H9 (cell line): ENCODE data around the gene UFM1. TPM values are rescaled to one million over a fixed set of nuclear protein-coding genes. Genes with fewer than 3 reads are reported as not detected.

ENCODE experiments used
- DNase-seq: peaks from one replicate; pipeline ENCODE4 v3.0.0-alpha.2; 2017
- H2AFZ ChIP-seq: one replicate; pipeline ENCODE4 v1.6.1; 2013; ENCODE audit warnings: mild to moderate bottlenecking, low read length, control low read depth, moderate library complexity
- H2AK5ac ChIP-seq: 2 replicates; pipeline ENCODE4 v1.6.1; 2013; ENCODE audit warnings: low read length, control low read depth, mixed read lengths; ENCODE audit not compliant: insufficient read length
- H2BK120ac ChIP-seq: one replicate; pipeline ENCODE4 v1.6.1; 2013; ENCODE audit warnings: low read depth, mild to moderate bottlenecking, low read length, control low read depth, inconsistent platforms; ENCODE audit not compliant: poor library complexity, severe bottlenecking
- H2BK12ac ChIP-seq: 2 replicates; pipeline ENCODE4 v1.6.1; 2013; ENCODE audit warnings: low read length, control low read depth, mixed read lengths, low read depth; ENCODE audit not compliant: insufficient read length
- H2BK15ac ChIP-seq: 2 replicates; pipeline ENCODE4 v1.6.1; 2013; ENCODE audit warnings: low read depth, low read length, control low read depth
- H2BK20ac ChIP-seq: one replicate; pipeline ENCODE4 v1.6.1; 2013; ENCODE audit warnings: low read depth, mild to moderate bottlenecking, low read length, control low read depth, inconsistent platforms; ENCODE audit not compliant: poor library complexity, severe bottlenecking
- H2BK5ac ChIP-seq: 2 replicates; pipeline ENCODE4 v1.6.1; 2013; ENCODE audit warnings: low read length, control low read depth, mixed read lengths; ENCODE audit not compliant: insufficient read length
- H3K14ac ChIP-seq: 2 replicates; pipeline ENCODE4 v1.6.1; 2013; ENCODE audit warnings: low read length, control low read depth; ENCODE audit not compliant: insufficient read depth
- H3K18ac ChIP-seq: 2 replicates; pipeline ENCODE4 v1.6.1; 2013; ENCODE audit warnings: low read depth, mild to moderate bottlenecking, mixed read lengths, low read length, control low read depth; ENCODE audit not compliant: insufficient read length
- H3K23ac ChIP-seq: 2 replicates; pipeline ENCODE4 v1.6.1; 2013; ENCODE audit warnings: low read length, control low read depth, mixed read lengths, low read depth; ENCODE audit not compliant: insufficient read length
- H3K23me2 ChIP-seq: 2 replicates; pipeline ENCODE4 v1.6.1; 2013; ENCODE audit warnings: low read depth, mild to moderate bottlenecking, mixed read lengths, low read length, control low read depth; ENCODE audit not compliant: insufficient read length, poor library complexity, severe bottlenecking
- H3K27ac ChIP-seq: 2 replicates; pipeline ENCODE4 v1.5.1; 2013; ENCODE audit warnings: low read length, control low read depth, mixed read lengths, low read depth; ENCODE audit not compliant: insufficient read length
- H3K27me3 ChIP-seq: 2 replicates; pipeline ENCODE4 v1.6.1; 2013; ENCODE audit warnings: low read length, control low read depth, inconsistent platforms; ENCODE audit not compliant: insufficient read depth
- H3K4ac ChIP-seq: 2 replicates; pipeline ENCODE4 v1.6.1; 2013; ENCODE audit warnings: low read depth, mild to moderate bottlenecking, control low read depth, inconsistent platforms, low read length, moderate library complexity
- H3K4me1 ChIP-seq: 2 replicates; pipeline ENCODE4 v1.6.1; 2013; ENCODE audit warnings: low read length, control low read depth, inconsistent platforms; ENCODE audit not compliant: insufficient read depth
- H3K4me2 ChIP-seq: 2 replicates; pipeline ENCODE4 v1.6.1; 2013; ENCODE audit warnings: low read length, control low read depth, mixed read lengths; ENCODE audit not compliant: insufficient read length, insufficient read depth
- H3K56ac ChIP-seq: 2 replicates; pipeline ENCODE4 v1.6.1; 2013; ENCODE audit warnings: low read depth, mild to moderate bottlenecking, mixed read lengths, low read length, control low read depth; ENCODE audit not compliant: insufficient read length
- H3K79me1 ChIP-seq: 2 replicates; pipeline ENCODE4 v1.6.1; 2013; ENCODE audit warnings: low read depth, mild to moderate bottlenecking, moderate library complexity, low read length, control low read depth, inconsistent platforms; ENCODE audit not compliant: insufficient read depth, poor library complexity, severe bottlenecking
- H3K79me2 ChIP-seq: 2 replicates; pipeline ENCODE4 v1.6.1; 2013; ENCODE audit warnings: low read length, control low read depth, inconsistent platforms; ENCODE audit not compliant: insufficient read depth
- H3K9ac ChIP-seq: 2 replicates; pipeline ENCODE4 v1.6.1; 2013; ENCODE audit warnings: low read length, control low read depth, mixed read lengths; ENCODE audit not compliant: insufficient read length; ENCODE audit errors: extremely low read depth
- H3K9me3 ChIP-seq: one replicate; pipeline ENCODE4 v1.6.1; 2013; ENCODE audit warnings: low read depth, low read length, inconsistent platforms; ENCODE audit not compliant: control insufficient read depth
- H3T11ph ChIP-seq: one replicate; pipeline ENCODE4 v1.6.1; 2013; ENCODE audit warnings: mild to moderate bottlenecking, low read length, control low read depth, inconsistent platforms
- H4K20me1 ChIP-seq: one replicate; pipeline ENCODE4 v1.6.1; 2013; ENCODE audit not compliant: control insufficient read depth, insufficient read length, insufficient read depth
- H4K5ac ChIP-seq: 2 replicates; pipeline ENCODE4 v1.6.1; 2013; ENCODE audit warnings: low read depth, mild to moderate bottlenecking, mixed read lengths, low read length, control low read depth; ENCODE audit not compliant: insufficient read length
- H4K8ac ChIP-seq: replicated peaks from 2 replicates; pipeline ENCODE4 v1.6.1; 2013; ENCODE audit warnings: low read length, control low read depth, mixed read lengths, low read depth; ENCODE audit not compliant: insufficient read length
- H4K91ac ChIP-seq: 2 replicates; pipeline ENCODE4 v1.6.1; 2013; ENCODE audit warnings: low read depth, mild to moderate bottlenecking, moderate library complexity, mixed read lengths, low read length, control low read depth; ENCODE audit not compliant: insufficient read length
- H3K27ac Mint-ChIP-seq, 3 experiments: 2 replicates in 2 of 3; 3 replicates in 1 of 3; pipeline ENCODE4 v1.8.0; 2020 to 2021; ENCODE audit warnings: mixed read lengths in 3 of 3, mild to moderate bottlenecking in 1 of 3, moderate library complexity in 1 of 3
- H3K27me3 Mint-ChIP-seq: 2 replicates; pipeline ENCODE4 v1.8.0; 2021; ENCODE audit warnings: low read depth, mild to moderate bottlenecking, moderate library complexity, mixed read lengths
- H3K36me3 Mint-ChIP-seq, 3 experiments: 2 replicates in 2 of 3; 3 replicates in 1 of 3; pipeline ENCODE4 v1.8.0; 2020 to 2021; ENCODE audit warnings: low read depth in 3 of 3, mixed read lengths in 3 of 3; ENCODE audit not compliant: insufficient read depth in 1 of 3
- H3K4me1 Mint-ChIP-seq, 2 experiments: 2 replicates each; pipeline ENCODE4 v1.8.0; 2020; ENCODE audit warnings: mixed read lengths in 2 of 2
- H3K4me3 Mint-ChIP-seq, 2 experiments: 2 replicates in 1 of 2; 3 replicates in 1 of 2; pipeline ENCODE4 v1.8.0; 2020 to 2021; ENCODE audit warnings: mild to moderate bottlenecking in 2 of 2, mixed read lengths in 2 of 2, moderate library complexity in 1 of 2
- H3K9me3 Mint-ChIP-seq, 2 experiments: 2 replicates in 1 of 2; 3 replicates in 1 of 2; pipeline ENCODE4 v1.8.0; 2020; ENCODE audit warnings: mild to moderate bottlenecking in 2 of 2, mixed read lengths in 2 of 2, moderate library complexity in 1 of 2
- WGBS: extraction: QIAGEN DNeasy Blood & Tissue Kit; methylation state at CpG from one replicate; pipeline ENCODE4 v1.1.7; 2013; ENCODE audit warnings: missing lambda C conversion rate, low lambda C conversion rate, mixed read lengths; ENCODE audit not compliant: insufficient read length; ENCODE audit errors: extremely low coverage; 5-methylcytosine and 5-hydroxymethylcytosine counted together
- total RNA-seq: library from RNA; stranded (reverse); gene quantifications from 2 replicates; pipeline ENCODE4 v1.2.1, GENCODE V29; 2021
- TF ChIP-seq, protein P1 (sequence below): fragments of 200-600 bp; sonication (generic); conservative IDR thresholded peaks from 3 replicates; pipeline ENCODE4 v1.8.0; 2021; ENCODE audit warnings: antibody characterized with exemption, mild to moderate bottlenecking

Gene UFM1
- total RNA-seq, 1 experiment from 2014 or later = 57.3 TPM

DNA sequence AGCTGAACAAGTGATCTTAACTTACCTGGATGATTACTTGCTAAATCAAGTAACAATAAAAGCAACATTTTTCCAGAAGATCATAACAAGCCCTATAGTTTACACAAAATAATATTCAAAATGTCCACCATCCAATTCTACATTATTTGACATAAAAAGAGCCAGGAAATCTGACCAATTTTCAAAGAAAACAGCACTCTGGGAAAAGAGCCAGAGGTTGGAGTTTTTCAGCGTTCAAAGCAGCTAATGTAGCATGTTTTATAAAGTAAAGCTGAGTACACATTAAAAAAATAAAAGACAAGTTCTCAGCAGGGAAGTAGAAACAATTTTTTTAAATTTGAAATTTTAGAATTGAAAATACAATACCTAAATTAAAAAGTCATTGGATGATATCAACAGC is 62.6 kb downstream of the UFM1 start:
- Histone ChIP-seq H3K23me2 (no peaks in the 10 kb centered on the region), H3K27me3 (no peaks in the 10 kb centered on the region), H2BK15ac (no peak overlapping the region), H3K18ac (no peak overlapping the region), H3K23ac (no peak overlapping the region), H4K5ac (no peak overlapping the region), H3K4me1 (peaks cover 3% of the 10 kb centered on the region; the same call in 1 of the 2 replicates), H3T11ph (no peak overlapping the region), H3K79me1 (no peaks in the 10 kb centered on the region), H2AFZ (no peak overlapping the region), H3K56ac (no peak overlapping the region), H2AK5ac (no peak overlapping the region), H2BK12ac (no peak overlapping the region), H3K9ac (no peak overlapping the region), H2BK5ac (no peak overlapping the region), H3K14ac (no peak overlapping the region), H4K8ac (no peak overlapping the region), H2BK20ac (no peak overlapping the region), H3K4ac (no peak overlapping the region), H4K91ac (no peak overlapping the region), H3K27ac (no peak overlapping the region), H3K4me2 (no peak overlapping the region), H2BK120ac (no peak overlapping the region), H3K79me2 (no peaks in the 10 kb centered on the region), H4K20me1 (no peaks in the 10 kb centered on the region), H3K9me3 (no peaks in the 10 kb centered on the region)
- no peaks in the 10 kb centered on the region for H3K27me3 Mint-ChIP-seq
- no peak overlapping the region for H3K27ac Mint-ChIP-seq
- WGBS = no CpG with 5 or more reads among the region's 1 CpG
- DNase-seq = no peak
- no peaks in the 10 kb centered on the region for H3K4me1 Mint-ChIP-seq
- no peaks in the 10 kb centered on the region for H3K36me3 Mint-ChIP-seq
- TF ChIP-seq, protein P1, sequence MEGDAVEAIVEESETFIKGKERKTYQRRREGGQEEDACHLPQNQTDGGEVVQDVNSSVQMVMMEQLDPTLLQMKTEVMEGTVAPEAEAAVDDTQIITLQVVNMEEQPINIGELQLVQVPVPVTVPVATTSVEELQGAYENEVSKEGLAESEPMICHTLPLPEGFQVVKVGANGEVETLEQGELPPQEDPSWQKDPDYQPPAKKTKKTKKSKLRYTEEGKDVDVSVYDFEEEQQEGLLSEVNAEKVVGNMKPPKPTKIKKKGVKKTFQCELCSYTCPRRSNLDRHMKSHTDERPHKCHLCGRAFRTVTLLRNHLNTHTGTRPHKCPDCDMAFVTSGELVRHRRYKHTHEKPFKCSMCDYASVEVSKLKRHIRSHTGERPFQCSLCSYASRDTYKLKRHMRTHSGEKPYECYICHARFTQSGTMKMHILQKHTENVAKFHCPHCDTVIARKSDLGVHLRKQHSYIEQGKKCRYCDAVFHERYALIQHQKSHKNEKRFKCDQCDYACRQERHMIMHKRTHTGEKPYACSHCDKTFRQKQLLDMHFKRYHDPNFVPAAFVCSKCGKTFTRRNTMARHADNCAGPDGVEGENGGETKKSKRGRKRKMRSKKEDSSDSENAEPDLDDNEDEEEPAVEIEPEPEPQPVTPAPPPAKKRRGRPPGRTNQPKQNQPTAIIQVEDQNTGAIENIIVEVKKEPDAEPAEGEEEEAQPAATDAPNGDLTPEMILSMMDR = no peak
- no peak overlapping the region for H3K4me3 Mint-ChIP-seq
- H3K9me3 Mint-ChIP-seq = no peaks in the 10 kb centered on the region
